DMS 273 treated with DMSO at 0.1 percent for 48 hours (cell line): Measurements from ENCODE around the gene SIRT5.

Source experiments
- DNase-seq: peaks from one replicate; lab custom pipeline; 2025; lab: John Stamatoyannopoulos, UW

Gene SIRT5

GRCh38 chr6:13589801-13590200 is 15.4 kb downstream of the SIRT5 start:
- peak; percentile 26 for DNase-seq

GRCh38 chr6:13590574-13591153 is 16.3 kb downstream of the SIRT5 start:
- no peak for DNase-seq

GRCh38 chr6:13591205-13591921 is 17.0 kb downstream of the SIRT5 start:
- no peak for DNase-seq

- DNase-seq: no peak
Observed at GRCh38 chr6:13593103-13593502, 18.7 kb downstream of the SIRT5 start.

- no peak for DNase-seq
Observed at GRCh38 chr6:13593720-13594119, 19.3 kb downstream of the SIRT5 start.

- no peak for DNase-seq
Observed at GRCh38 chr6:13597073-13597472, 22.7 kb downstream of the SIRT5 start.

- no peak for DNase-seq
Observed at GRCh38 chr6:13600036-13600435, 25.6 kb downstream of the SIRT5 start.

GRCh38 chr6:13604135-13604534 is 29.7 kb downstream of the SIRT5 start:
- DNase-seq: no peak

- no peak for DNase-seq
Observed at GRCh38 chr6:13604546-13605416, 30.4 kb downstream of the SIRT5 start.

- no peak for DNase-seq
Observed at GRCh38 chr6:13605634-13606033, 31.2 kb downstream of the SIRT5 start.

GRCh38 chr6:13611715-13612114 is 37.3 kb downstream of the SIRT5 start:
- no peak for DNase-seq

- DNase-seq: no peak
Observed at GRCh38 chr6:13613029-13613594, 38.7 kb downstream of the SIRT5 start.

- DNase-seq: peak; percentile 62
Observed at GRCh38 chr6:13614126-13614925, 39.9 kb downstream of the SIRT5 start.

GRCh38 chr6:13614926-13615791 is 40.8 kb downstream of the SIRT5 start, which contains the start of gene NOL7:
NOL7 (plus strand) TSS chr6:13615335; CDS start chr6:13615359, 24 bp downstream.
- DNase-seq: peak; percentile 91

GRCh38 chr6:13615792-13616120 is 41.4 kb downstream of the SIRT5 start:
- no peak for DNase-seq

- no peak for DNase-seq
Observed at GRCh38 chr6:13617066-13617465, 42.7 kb downstream of the SIRT5 start.

- DNase-seq: peak; percentile 7
Observed at GRCh38 chr6:13624871-13625288, 50.5 kb downstream of the SIRT5 start.

GRCh38 chr6:13629459-13630116 is 55.2 kb downstream of the SIRT5 start:
- no peak for DNase-seq

- no peak for DNase-seq
Observed at GRCh38 chr6:13630499-13630898, 56.1 kb downstream of the SIRT5 start.

- no peak for DNase-seq
Observed at GRCh38 chr6:13633343-13633742, 58.9 kb downstream of the SIRT5 start.
